ENCODE results near the gene TNFSF4.

The TNFSF4 gene

DNA sequence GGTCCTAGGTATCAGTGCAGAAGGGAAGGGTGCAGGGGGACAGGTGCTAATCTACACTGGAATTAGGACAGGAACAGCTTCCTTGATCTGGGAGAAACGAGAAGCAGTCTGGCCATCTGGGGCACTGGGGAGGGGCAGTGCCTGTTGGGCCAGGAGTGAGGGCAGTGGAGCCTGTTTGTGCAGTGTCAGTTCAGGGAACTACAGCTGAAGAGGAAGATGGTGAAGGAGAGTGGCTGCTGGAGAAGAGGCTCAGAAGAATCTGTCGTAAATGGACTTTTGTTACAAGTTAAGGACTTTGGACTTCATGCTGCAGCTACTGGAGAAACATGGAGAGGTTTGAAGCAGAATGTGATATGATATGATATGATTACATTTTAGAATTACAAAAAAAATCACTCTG is 3.2 kb upstream of the TNFSF4 start:
- no peak for DNase-seq

DNA sequence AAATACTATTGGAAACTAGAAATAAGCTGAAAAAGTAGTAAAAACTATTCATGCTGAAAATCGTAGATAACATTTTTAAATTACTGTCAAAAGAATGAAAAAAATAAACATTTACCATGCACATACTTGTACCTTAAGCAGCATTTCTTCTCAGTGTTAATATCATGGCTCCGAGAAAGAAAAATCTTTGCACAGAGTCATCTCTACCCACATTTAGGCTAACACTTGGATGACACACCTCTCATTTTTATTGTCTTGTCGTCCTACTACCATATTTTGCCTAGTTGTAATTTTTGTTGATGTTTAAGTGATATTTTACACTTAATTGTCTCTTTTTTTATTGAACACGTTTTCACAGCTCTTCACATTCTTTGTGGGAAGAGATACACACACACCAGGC is 1.7 kb upstream of the TNFSF4 start:
- no peak for DNase-seq

DNA sequence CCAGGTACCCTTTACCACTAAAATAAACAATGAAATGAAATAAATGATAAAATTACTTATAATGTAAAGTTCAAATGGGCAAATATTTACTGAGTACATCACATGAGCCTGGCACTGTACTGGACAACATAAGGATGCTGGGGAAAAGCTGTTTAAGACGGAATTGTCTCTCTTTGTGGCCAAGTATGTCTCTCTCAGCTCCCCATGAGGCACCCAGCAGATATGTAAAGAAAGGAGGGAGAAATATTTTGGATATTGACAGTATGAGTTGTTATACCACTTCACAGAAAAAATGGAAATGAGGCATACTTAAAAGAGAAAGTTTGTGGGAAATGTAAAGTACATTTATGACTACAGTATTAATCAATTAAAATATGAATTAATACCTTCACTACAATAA is 1.0 kb upstream of the TNFSF4 start:
- DNase-seq: no peak

DNA sequence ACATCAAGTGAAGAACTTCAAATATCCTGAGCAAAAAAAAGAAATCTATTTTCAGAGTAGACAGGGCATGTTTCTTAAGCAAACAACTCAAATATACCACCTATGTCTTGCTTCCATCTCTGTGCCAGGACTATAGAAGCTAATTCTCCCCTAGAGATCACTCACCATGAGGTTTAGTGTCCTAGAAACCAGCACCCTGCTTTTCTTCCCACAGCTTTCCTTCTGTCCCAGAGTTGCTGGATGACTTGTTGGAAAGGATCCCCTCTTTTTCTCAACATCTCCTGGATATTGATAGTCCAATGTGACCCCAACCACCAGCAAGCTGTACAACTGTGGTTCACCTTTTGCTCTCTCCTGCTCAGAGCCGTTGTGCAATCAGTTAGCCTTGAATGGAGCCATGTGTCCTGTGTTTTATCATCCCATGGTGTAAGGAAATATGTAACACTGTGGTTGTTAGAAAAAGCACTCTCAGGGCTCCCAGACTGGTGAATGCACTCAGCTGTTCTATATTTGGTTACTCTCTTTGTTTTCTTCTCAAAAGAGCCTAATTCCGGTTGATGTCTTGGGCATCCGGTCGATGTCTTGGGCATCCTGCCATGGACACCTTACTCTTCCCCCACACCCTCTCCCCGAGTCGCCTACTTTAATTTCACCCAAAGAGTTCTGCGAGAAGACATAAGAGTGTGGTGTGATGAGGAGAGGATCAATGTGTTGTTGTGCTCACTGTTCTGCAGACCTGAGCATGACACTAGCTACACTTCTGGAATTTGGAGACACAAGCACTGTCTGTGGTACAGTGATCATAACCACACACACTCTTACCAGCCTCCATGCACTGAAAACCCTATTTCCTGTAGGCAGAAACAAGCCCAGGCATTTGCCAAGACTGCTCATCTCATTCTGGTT is 1.7 kb downstream of the TNFSF4 start:
- DNase-seq: peak in 1 of 3 experiments; percentile 1

DNA sequence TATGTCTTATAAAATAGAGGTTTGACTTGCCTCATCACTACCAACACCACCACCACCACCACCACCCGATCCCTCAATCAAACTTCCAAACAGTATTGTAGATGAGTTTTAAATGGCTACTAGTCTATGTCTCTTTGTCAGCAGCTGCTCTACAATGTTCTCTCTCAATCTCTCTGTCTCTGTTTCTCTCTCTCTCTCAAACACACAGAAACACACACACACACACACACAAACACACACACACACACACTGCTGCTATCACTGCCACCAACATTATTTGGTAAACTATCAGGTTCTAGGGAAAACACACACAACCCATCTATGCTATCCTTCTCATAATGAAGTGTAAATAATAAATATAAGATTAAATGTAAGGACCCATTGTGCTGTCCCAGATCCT is 2.4 kb downstream of the TNFSF4 start:
- DNase-seq: no peak

DNA sequence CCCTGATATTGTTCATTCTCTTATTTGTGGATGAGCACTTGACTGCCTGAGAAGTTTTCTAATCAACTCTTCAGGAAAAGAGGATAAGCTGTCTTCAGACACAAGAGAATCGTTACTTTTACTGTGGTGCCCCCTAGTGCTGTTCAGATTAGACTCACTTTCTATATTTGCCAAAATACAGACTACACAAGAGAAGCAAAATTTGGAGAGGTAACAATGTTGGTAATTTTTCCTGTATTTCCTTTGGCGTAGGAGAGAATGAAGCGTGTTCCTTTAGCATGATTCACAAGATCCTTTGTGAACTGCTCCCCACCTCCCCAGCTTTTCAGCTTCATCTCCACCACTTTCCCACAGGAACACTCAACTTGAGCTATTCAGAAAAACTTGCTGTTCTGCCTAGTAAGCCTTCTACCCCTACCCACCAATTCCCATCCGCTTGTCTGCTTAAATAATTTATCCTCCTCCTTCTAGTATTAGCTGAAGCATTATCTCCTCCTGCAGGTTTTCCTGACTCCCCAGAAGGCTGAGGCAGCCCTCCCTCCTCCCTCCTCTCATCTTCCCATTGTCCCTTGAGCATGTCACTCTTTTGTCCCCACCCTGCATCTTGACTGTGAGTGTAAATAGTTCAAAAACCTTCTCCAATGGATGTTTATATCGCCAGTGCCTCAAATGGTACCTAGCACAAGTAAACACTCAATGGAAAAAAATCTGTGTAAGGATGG is 4.5 kb downstream of the TNFSF4 start:
- peak; percentile 10 to 66 (median 14) for DNase-seq

DNA sequence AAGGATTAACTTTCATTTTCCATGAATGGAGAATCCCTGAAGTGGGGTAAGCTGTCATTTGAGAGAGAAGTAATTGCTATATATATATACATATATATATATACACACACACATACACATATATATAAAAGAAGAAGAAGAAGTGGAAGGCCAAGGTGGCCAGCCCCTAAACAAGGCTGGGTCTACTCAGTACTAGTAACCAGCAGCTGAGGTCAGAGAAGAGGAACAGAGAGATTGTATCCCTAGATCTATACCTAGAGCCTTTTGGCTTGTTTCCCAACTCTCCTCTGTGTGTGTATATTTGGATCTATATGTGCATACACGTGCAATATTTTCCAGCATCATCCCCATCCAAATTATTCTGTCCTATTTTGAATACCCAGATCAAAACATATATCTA is 5.2 kb downstream of the TNFSF4 start:
- no peak for DNase-seq

DNA sequence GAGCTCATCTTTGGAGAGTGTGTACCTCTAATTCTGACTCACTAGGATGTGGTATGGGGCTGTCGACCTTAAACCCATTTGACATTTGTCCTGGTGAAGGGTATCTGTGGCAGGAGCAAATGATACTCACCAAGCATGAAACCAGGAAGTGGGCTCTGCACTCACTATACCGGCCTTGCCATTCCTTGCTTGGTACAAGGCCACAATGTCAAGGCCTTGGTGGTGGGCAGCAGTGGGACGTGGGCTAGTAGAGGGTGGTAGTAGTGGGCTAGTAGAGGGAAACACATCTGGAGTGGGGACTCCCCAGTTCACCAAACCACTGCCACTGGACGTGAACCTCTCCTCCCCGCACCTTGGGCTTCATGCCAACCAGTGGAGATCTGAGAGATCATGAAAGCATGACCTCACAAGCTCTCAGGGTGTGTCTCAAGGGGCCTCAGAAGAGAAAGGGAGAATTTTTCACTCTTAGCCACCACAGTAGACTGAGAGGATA is 11.5 kb downstream of the TNFSF4 start:
- no peak for DNase-seq

DNA sequence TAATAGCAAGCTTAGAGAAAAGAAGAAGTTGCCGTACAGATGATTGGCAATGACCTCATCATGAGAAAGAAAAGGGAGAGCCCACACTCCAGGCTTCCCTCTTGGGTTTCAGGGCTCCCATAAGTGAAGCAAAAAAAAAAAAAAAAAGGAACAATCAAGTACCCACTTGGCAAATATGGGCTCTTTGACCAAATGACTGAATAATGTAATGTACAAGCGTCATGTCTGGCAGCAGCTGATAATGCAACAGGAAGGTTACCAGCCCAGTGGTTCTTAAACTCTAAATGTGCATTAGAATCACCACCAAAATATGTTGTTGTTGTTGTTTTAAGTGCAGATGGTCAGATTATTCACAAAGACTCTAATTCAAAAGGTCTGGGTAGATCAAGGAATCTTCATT is 13.5 kb downstream of the TNFSF4 start:
- no peak for DNase-seq

DNA sequence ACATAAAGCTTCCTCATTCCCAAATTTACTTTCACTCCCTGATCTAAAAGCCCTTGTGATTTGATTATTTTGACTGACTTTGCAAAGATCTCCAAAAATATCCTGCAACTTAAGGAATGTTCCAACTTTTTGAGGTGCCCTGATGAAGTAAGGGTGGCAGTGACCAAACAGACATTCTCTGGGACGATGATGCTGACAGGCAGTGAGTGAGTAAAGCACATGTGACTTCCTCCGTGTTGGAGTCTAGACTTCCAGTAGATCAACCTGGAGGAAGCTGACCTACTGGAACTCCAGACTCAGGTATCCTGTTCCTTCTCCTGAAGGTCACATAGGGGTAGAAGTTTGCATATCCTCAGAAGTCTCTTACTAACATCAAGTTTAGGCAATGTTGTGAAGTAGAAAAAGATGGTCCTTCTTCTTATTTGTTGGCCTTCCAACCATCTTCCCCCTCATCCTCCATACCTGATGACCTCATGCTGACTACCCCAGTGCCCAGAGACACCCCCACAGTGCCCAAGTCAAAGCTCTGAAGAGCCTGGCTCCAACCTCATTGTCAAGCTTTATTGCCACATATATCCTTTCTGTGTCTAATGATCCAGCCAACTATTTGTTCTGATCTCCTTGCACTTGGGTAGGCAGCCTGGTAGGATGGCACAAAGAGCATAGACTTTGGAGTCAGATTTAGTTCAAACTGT is 16.0 kb downstream of the TNFSF4 start:
- DNase-seq: peak in 1 of 3 experiments; percentile 26

DNA sequence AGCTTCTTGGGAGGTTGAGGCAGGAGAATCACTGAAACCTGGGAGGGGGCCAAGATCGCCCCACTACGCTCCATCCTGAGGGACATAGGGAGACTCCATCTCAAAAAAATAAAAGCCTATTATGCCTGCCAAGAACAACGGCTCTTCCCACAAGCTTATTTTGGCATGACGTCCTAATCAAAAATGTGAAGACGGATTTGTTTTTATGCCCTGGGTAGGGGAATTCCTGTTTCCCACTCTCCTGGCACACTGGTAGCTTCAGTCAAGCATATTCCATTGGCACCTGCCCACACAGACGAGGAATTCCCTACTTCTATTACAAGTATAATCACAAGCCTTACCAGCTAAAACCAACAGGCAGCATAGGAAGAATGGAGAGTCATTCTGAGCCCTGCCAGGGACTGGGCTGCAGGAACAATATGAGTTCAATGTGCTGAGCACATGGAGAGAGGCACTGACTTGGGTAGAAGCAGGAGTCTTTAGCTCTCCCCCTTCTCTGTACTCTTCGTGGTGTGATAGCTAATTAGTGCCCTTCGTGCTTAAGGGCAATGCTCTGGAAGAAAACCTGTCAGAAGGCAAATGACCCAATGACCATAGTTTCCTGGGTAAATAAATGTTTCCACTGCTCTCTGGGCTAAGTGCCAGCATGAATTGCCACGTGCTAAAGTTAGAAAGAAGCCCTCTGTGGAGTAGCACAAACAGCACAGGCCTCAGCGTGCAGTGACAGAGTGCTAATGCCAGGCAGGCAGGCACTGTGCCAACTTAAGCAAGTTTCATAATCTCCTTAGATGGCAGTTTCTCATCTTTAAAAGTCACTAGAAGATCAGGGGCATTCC is 16.8 kb downstream of the TNFSF4 start:
- DNase-seq: peak in 2 of 3 experiments; percentile 67 to 95

DNA sequence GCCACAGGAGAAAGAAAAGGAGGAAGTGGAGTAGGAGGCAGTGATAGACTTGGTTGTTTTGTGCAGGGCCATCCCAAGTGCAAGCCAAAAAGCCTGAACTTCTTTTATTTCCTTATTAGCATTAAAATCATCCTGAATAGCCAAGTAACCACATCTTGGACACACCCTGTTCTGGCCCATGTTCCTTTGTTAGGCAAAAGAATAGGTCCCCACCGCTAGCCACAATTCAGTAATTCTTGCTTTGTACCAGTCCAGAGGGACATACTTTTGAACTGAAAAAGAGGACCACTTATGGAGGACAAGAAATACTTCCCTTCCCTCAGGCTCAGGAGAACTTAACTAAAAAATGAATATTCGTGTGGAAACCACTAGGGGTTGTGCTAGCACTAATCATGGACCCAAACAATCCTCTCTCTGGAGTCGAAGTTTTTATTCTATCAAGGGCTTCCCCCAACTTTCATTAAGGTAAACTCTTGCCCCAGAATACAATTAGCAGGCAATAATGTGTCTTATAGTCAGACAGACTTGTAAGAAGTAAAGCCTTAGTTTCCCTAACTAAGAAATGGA is 19.4 kb downstream of the TNFSF4 start:
- DNase-seq: no peak

DNA sequence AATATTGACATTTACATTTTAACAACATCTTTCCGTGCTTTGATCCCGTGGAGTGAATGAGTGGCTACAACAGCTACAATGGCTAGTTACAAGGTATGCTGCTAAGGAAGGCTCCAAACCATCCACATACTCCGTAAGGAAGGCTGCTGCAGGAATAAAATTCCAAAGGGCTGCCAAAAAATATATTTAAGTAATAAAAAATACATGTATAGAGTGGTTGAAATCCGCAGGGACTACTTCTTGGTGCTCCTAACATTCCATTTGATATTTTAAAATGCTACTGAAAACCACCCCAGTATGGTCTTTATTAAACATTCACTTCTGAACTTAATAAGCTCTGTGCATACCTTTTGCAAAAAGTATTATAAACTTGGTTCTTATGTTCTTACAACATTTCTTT is 25.3 kb downstream of the TNFSF4 start:
- no peak for DNase-seq

DNA sequence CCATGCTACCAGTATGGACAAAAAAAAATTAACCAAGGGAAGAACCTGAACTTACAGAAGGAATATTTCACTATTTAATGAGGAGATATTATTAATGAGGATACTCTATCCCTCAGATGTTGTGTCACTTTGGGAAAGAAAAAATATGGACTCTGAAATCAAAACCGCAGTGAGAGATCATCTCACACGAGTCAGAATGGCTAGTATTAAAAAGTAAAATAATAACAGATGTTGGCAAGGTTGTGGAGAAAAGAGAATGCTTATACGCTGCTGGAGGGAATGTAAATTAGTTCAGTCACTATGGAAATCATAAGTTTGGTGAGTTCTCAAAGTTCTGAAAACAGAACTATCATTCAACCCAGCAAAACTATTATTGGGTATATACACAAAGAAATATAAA is 30.9 kb downstream of the TNFSF4 start:
- DNase-seq: no peak

DNA sequence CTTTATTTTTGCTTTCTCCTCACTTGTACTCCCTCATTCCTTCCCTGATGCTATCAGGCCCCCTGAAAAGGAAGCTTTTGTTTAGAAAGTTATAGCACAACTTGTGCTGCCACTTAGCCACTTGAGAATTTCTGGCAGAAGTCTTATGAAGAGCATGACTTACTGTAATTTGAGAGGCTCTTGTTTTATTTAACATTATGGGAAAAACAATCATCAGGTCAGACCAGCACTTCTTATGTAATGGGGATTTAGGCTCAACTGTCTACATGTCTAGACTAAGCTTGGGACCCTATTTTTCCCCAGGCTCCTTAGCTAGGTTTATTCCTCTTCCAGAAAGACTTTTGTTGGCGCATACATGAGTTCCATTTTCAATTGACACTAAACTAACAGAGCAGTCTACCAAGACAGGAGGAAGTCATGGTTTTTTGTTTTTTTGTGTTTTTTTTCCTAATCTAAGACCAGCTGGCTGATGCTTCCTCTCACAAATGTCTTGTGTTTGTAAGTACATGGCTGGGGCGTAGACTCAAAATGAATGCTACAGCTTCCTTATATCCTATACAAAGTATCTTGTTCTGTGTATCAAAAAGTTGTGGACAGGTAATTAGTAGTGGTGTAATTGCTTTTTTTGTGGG is 31.5 kb downstream of the TNFSF4 start:
- DNase-seq: no peak

DNA sequence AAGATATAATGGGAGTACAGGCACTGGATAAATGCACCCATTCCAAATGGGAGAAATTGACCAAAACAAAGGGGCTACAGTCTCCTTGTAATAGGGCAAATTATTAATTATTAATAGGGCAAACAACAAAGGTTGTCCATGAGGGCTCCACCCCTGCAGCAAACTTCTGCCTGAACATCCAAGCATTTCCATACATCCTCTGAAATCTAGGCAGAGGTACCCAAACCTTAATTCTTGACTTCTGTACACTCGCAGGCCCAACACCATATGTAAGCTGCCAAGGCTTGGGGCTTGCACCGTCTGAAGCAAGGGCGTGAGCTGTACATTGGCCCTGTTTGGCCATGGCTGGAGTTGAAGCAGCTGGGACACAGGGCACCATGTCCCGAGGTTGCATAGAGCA is 33.7 kb downstream of the TNFSF4 start:
- DNase-seq: no peak

DNA sequence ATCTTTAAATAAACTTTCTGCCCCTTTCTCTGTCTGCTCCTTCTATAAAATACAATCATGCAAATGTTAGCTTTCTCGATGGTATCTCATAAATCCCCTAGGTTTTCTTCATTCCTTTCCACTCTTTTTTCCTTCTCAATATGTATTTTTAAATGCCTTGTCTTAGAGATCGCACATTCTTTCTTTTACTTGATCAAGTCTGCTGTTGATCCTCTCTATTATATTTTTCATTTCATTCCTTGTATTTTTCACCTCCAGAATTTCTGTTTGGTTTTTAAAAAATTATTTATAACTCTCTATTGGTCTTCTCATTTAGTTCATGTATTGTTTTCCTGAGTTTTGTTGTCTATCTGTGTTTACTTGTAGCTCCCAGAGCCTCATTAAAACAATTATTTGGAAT is 36.0 kb downstream of the TNFSF4 start:
- no peak for DNase-seq

DNA sequence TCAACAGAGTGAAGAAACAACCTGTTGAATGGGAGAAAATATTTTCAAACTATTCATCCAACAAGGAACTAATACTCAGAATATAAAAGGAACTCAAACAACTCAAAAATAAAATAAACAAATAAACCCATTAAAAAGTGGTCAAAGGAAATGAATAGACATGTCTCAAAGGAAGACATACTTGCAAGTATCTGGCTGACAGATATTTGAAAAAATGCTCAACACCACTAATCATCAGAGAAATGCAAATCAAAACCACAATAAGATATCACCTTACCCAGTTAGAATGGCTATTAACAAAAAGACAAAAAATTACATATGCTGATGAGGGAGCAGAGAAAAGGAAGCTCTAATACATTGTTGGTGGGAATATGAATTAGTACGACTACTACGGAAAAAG is 38.2 kb downstream of the TNFSF4 start:
- DNase-seq: no peak

DNA sequence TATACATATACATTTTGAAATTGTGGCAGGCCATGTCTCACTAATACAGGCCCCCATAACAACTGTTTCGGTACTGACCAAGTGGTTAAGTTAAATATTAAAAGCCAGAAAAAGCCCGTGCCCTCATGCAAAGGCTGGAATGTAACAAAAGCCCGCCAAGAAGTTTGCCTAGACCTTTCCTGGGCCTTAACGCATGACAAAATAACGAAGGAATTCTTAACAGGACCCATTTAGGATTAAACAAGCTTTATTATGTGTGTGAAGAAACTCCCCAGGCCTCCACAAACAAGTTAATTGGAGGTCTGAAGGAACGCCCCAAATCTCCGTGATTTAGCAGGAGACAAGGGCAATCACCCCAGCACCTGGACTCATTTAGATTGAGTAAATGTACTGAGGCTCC is 42.4 kb downstream of the TNFSF4 start:
- no peak for DNase-seq

DNA sequence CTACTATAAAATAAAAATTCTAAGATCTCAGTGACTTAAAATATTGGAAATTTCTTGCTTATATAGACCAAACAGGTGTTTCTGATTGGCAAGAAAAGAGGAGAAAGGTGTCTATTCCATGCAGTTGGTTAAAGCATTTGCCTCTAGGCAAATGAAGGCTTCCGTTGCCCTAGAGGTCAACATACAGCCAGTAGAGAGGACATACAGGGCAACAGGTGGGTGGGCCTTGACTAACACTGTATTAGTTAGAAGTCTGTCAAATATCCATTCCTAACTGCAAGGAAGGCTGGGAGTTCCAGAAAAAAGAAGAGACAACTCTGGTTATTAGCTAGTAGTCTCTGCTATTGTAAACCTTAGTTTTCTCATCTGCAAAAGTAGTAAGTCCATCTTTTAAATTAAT is 43.0 kb downstream of the TNFSF4 start:
- DNase-seq: no peak

DNA sequence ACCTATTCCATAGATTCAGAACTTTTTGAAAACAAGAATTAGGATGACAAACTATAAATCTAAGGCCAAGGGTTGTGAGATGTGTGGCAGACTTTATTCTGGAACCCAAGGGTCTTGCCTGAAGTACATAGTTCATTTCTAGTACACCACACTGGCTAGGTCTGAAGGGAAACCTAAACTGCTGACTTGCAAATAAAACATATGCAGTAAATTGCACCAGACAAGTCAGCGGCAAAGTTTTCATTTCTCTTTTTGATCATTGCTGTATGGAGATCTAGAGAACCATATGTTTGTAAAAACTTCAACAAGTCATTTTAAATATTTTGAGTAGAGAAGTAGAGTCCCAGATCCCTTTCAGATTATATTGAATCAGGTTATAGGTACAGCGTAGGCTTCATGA is 43.9 kb downstream of the TNFSF4 start:
- DNase-seq: no peak

DNA sequence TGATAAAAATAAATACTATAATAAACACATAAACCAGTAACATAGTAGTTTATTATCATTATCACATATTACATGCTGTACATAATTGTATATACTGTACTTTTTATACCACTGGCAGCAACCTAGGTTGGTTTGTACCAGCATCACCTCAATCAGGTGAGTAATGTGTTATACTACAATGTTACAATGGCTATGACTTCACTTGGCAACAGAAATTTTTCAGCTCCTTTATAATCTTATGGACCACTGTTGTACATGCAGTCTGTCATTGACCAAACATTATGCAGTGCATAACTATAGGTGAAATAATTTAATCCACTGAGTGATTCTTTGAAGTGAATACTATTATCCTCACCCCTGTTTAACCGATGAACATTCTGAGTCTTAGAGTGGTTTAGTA is 44.5 kb downstream of the TNFSF4 start:
- no peak for DNase-seq
